Measurements from ENCODE around the gene RMDN2.

RMDN2 gene

DNA sequence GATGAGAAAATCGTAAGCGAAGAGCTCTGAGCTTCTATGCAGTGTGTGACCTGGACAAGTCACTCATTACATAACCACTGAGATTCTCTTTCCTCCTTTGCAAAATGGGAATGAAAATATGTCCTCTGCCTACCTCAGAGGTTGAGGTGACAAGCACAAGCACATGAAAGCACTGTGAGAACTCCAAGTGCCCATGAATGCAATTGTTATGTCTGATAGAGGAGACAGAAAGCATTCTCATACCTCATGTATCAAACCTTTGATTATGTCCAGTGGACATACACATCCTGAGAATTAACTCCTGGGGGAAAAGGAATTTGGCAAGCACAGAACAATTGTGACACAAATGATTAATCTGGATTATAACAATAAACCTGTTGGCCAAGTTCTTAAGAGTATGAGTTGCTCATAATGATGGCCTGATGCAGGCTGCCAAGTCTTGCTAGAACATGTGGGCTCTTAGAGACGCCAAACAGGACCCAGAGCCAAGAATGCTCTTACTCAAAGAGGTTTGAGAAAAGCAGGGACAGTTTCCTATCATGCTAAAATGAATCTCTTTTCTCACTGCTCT, 8.5 kb upstream of the RMDN2 start:
- TF ChIP-seq, protein P1, sequence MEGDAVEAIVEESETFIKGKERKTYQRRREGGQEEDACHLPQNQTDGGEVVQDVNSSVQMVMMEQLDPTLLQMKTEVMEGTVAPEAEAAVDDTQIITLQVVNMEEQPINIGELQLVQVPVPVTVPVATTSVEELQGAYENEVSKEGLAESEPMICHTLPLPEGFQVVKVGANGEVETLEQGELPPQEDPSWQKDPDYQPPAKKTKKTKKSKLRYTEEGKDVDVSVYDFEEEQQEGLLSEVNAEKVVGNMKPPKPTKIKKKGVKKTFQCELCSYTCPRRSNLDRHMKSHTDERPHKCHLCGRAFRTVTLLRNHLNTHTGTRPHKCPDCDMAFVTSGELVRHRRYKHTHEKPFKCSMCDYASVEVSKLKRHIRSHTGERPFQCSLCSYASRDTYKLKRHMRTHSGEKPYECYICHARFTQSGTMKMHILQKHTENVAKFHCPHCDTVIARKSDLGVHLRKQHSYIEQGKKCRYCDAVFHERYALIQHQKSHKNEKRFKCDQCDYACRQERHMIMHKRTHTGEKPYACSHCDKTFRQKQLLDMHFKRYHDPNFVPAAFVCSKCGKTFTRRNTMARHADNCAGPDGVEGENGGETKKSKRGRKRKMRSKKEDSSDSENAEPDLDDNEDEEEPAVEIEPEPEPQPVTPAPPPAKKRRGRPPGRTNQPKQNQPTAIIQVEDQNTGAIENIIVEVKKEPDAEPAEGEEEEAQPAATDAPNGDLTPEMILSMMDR (IDR thresholded peaks at IDR 0.05), result no peak
- H3K27ac ChIP-seq, result no peak overlapping the region
- no peak overlapping the region for H3K4me3 ChIP-seq (ENCODE audit: low read depth, low read length)
- H3K9ac ChIP-seq, result no peak overlapping the region
- H3K4me2 ChIP-seq (ENCODE audit: low read length), result no peak overlapping the region
- no peak overlapping the region for H2AFZ ChIP-seq
- H3K79me2 ChIP-seq, result no peaks in the 10 kb centered on the region
- no peaks in the 10 kb centered on the region for H3K4me1 ChIP-seq
- no peaks in the 10 kb centered on the region for H3K36me3 ChIP-seq (ENCODE audit: control insufficient read depth, insufficient read depth, low read length)
- no peaks in the 10 kb centered on the region for H3K9me3 ChIP-seq (ENCODE audit: control insufficient read depth, low read length)
- H3K27me3 ChIP-seq (ENCODE audit: control insufficient read depth, insufficient read depth, low read length), result no peaks in the 10 kb centered on the region

DNA sequence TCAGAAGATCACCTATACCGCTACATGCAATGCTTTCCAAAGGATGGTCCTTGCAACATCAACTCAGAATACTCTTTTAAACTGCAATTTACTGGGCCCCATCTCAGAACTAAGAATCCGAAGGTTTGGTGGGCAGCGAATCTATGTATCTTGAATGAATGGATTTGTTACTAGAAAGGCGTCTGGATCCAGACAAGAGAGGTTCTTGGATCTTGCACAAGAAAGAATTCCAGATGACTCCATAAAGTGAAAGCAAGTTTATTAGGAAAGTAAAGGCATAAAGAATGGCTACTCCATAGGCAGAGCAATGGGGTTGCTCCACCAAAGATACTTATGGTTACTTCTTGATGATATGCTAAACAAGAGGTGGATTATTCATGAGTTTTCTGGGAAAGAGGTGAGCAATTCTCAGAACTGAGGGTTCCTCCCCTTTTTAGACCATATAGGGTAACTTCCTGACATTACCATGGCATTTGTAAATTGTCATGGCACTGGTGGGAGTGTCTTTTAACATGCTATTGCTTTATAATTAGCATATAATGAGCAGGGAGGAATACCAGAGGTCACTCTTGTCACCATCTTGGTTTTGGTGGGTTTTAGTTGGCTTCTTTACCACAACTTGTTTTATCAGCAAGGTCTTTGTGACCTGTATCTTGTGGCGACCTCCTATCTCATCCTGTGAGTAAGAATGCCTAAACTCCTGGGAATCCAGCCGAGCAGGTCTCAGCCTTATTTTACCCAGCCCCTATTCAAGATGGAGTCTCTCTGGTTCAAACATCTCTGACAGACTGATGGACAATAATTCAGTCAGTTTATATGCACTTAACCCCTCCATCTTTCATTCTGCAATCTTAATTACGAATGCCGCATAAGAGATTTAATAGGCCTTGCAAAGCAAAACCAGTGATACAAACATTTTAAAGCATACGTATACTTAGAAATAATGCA, 7.5 kb upstream of the RMDN2 start:
- no peak overlapping the region for H2AFZ ChIP-seq
- no peak overlapping the region for H3K9ac ChIP-seq
- H3K27me3 ChIP-seq (ENCODE audit: control insufficient read depth, insufficient read depth, low read length), result no peaks in the 10 kb centered on the region
- no peaks in the 10 kb centered on the region for H3K36me3 ChIP-seq (ENCODE audit: control insufficient read depth, insufficient read depth, low read length)
- no peaks in the 10 kb centered on the region for H3K79me2 ChIP-seq
- H3K4me2 ChIP-seq (ENCODE audit: low read length), result no peak overlapping the region
- H3K4me3 ChIP-seq (ENCODE audit: low read depth, low read length), result no peak overlapping the region
- no peaks in the 10 kb centered on the region for H3K4me1 ChIP-seq
- no peaks in the 10 kb centered on the region for H3K9me3 ChIP-seq (ENCODE audit: control insufficient read depth, low read length)
- TF ChIP-seq, protein P1 (IDR thresholded peaks at IDR 0.05), result no peak
- H3K27ac ChIP-seq, result no peak overlapping the region

DNA sequence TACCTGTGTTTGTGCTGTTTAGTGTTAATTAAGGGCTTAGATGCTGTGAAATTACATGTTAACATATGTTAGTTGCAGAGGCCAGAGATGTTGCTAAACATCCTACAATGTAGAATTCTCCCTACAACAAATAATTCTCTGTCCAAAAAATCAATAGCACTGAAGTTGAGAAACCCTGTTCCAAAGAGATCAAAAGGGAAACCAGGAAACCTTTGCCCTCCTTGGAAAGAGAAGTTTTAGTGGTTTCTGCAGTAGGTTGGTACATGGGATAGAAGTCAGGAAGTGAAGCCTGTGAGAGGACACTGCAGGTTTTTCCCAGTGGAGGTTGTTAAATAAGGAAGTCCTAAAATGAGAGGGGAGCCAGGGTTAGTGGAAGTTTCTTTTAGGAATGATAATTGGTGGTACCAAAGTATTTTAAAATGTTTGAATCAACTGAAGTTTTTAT, 6.3 kb upstream of the RMDN2 start:
- Histone ChIP-seq H3K27me3 (ENCODE audit: control insufficient read depth, insufficient read depth, low read length) (no peaks in the 10 kb centered on the region), H3K4me1 (no peaks in the 10 kb centered on the region), H2AFZ (no peak overlapping the region), H3K79me2 (no peaks in the 10 kb centered on the region), H3K4me3 (ENCODE audit: low read depth, low read length) (no peak overlapping the region), H3K36me3 (ENCODE audit: control insufficient read depth, insufficient read depth, low read length) (no peaks in the 10 kb centered on the region), H3K27ac (no peak overlapping the region), H3K9me3 (ENCODE audit: control insufficient read depth, low read length) (no peaks in the 10 kb centered on the region), H3K4me2 (ENCODE audit: low read length) (no peak overlapping the region), H3K9ac (no peak overlapping the region)
- TF ChIP-seq, protein P1 (IDR thresholded peaks at IDR 0.05), result no peak

DNA sequence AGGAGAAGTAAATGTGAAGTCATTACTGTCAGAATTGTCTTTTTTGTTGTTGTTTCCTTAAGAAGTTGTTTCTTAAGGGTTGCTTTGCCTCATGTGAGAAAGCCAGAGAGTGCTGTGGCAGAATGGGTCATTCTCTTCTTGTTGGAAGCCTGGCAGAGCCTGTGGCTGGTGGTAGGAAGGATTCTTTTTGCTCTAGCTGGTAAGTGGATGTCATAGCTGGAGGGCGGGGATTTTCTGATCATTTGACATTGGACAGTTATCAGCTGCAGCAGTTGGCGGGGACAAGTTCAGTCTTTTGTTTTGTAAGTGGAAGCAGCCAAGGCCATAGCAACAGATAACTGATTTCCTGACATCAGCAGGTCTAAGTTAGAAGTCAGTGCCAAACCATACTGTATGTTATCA, 5.5 kb upstream of the RMDN2 start:
- Histone ChIP-seq H2AFZ (no peak overlapping the region), H3K4me3 (ENCODE audit: low read depth, low read length) (no peak overlapping the region), H3K4me1 (no peaks in the 10 kb centered on the region), H3K79me2 (no peaks in the 10 kb centered on the region), H3K9me3 (ENCODE audit: control insufficient read depth, low read length) (no peaks in the 10 kb centered on the region), H3K36me3 (ENCODE audit: control insufficient read depth, insufficient read depth, low read length) (no peaks in the 10 kb centered on the region), H3K4me2 (ENCODE audit: low read length) (no peak overlapping the region), H3K9ac (no peak overlapping the region), H3K27me3 (ENCODE audit: control insufficient read depth, insufficient read depth, low read length) (no peaks in the 10 kb centered on the region), H3K27ac (no peak overlapping the region)
- TF ChIP-seq, protein P1 (IDR thresholded peaks at IDR 0.05), result no peak

Data from parathyroid adenoma (tissue), 2 donors.